B cell (primary cell): Measurements from ENCODE around the gene MRM1.

Experiments used
- EZH2 ChIP-seq: IDR thresholded peaks from 2 replicates; pipeline ENCODE4 v1.6.1; 2012; ENCODE audit warnings: borderline replicate concordance, low read depth, mild to moderate bottlenecking, moderate library complexity, low read length; ENCODE audit not compliant: insufficient read depth, poor library complexity, severe bottlenecking
- TF ChIP-seq, protein P1 (sequence below): fragments of 200-600 bp; IDR thresholded peaks from one replicate; pipeline ENCODE4 v1.8.0; 2022; ENCODE audit warnings: antibody characterized with exemption, mild to moderate bottlenecking

DNA sequence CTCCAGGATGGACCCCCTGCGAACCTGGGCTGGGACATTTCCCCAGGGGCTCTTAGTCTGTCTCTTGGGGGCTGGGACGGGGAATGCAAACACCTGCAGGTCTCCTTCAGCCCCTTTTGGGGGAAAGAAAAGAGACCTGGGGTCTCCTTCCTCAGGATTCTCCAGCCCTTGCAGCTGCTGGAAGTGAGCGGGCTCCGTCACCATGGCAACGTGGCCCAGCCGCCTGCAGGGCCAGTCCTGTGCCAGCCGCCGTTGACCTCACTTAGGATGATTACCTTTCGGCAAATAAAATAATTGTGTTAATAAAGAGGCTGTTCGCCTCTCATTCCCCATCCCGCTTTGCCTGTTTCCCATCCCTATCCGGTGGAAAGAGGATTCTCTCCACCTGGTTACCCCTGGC lies 25.7 kb downstream of the MRM1 start:
- TF ChIP-seq, protein P1, sequence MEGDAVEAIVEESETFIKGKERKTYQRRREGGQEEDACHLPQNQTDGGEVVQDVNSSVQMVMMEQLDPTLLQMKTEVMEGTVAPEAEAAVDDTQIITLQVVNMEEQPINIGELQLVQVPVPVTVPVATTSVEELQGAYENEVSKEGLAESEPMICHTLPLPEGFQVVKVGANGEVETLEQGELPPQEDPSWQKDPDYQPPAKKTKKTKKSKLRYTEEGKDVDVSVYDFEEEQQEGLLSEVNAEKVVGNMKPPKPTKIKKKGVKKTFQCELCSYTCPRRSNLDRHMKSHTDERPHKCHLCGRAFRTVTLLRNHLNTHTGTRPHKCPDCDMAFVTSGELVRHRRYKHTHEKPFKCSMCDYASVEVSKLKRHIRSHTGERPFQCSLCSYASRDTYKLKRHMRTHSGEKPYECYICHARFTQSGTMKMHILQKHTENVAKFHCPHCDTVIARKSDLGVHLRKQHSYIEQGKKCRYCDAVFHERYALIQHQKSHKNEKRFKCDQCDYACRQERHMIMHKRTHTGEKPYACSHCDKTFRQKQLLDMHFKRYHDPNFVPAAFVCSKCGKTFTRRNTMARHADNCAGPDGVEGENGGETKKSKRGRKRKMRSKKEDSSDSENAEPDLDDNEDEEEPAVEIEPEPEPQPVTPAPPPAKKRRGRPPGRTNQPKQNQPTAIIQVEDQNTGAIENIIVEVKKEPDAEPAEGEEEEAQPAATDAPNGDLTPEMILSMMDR: no peak
- no peak for TF ChIP-seq EZH2
